ENCODE data around the gene SLC17A1. TPM values are rescaled to one million over a fixed set of nuclear protein-coding genes. Genes with fewer than 3 reads are reported as not detected.

Gene SLC17A1
- total and polyA plus RNA-seq, 2 of the 4 experiments (the other 2 are of a cell fraction): not detected

DNA sequence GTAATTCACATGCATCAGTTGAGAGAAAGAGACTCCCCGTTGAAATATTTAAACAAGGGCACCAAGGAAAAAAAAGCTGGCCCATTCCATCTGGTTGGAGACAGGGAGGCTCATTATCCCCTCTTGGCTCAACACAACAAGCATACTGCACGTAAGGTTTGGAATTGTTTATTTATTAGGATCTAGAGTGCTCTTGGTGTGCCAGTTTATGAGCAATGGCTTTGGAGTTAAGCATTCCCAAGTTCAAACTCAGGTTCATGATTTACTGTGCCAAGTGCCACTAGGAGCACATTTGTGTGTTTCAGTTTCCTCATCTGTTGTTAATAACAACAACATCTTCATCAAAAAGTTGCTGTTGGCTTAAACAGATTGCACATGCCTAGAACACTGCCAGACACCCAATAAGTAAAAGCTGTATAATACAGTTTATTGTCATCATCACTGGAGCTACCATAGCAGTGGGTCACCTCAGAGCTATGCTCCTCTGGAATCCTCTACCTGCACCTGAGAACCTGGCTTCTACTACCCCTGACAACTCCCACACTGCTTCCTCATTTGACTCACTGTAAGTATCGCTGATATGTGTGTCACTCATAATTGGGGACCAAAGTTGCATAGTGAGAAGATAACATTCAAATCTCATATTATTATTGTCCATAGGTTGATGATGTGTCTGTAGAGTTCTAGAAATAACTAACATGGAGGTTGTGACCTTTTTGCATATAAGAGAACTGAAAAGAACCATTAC is 36.8 kb upstream of the SLC17A1 start:
- no peak for DNase-seq
- H3K9me3 ChIP-seq (ENCODE audit: control insufficient read depth, insufficient read depth, low read length): no peaks in the 10 kb centered on the region
- no peak overlapping the region for H4K5ac ChIP-seq (ENCODE audit: low read depth, low read length)
- no peaks in the 10 kb centered on the region for H3K36me3 ChIP-seq (ENCODE audit: control insufficient read depth, insufficient read depth, low read length)
- intact Hi-C loops (cut with micrococcal nuclease): no loop called here
- no peak overlapping the region for H3K4me3 ChIP-seq (ENCODE audit: insufficient read depth, low read depth, low read length)
- H3K56ac ChIP-seq (ENCODE audit: extremely low read depth, insufficient read depth, low read length): no peak overlapping the region
- no peak for ATAC-seq (ENCODE audit: low read depth)
- no peak overlapping the region for H3K4ac ChIP-seq (ENCODE audit: low read depth, low read length)
- no TSS peak for BruUV-seq (replicated peaks)
- no peak overlapping the region for H2AK9ac ChIP-seq (replicated peaks; ENCODE audit: low read depth, low read length, poor library complexity)
- no peak overlapping the region for H3K14ac ChIP-seq (replicated peaks; ENCODE audit: low read depth, low read length)
- H4K8ac ChIP-seq (ENCODE audit: low read depth in 2 of 2, low read length in 2 of 2): no peak overlapping the region
- POLR2A ChIA-PET (ENCODE audit: unreplicated experiment): no interaction called here
- no peak overlapping the region for H2BK5ac ChIP-seq (ENCODE audit: low read depth, low read length, poor library complexity, severe bottlenecking)
- H3K23ac ChIP-seq (ENCODE audit: low read depth, low read length): no peak overlapping the region
- no peak overlapping the region for H4K91ac ChIP-seq (ENCODE audit: insufficient read depth, low read depth, low read length)
- H3K79me1 ChIP-seq (ENCODE audit: low read depth in 1 of 2, low read length in 2 of 2): no peaks in the 10 kb centered on the region
- no peak overlapping the region for H2BK15ac ChIP-seq (ENCODE audit: low read depth, low read length)
- no peaks in the 10 kb centered on the region for H3K9me1 ChIP-seq (ENCODE audit: insufficient read depth, low read length)
- H2BK20ac ChIP-seq (ENCODE audit: low read depth, low read length): no peak overlapping the region
- no peaks in the 10 kb centered on the region for H4K20me1 ChIP-seq (ENCODE audit: insufficient read depth, low read length)
- H3K27ac ChIP-seq (ENCODE audit: insufficient read depth, low read length): no peak overlapping the region
- no CpG with 5 or more reads among the region's 3 CpGs for WGBS, 2 experiments (ENCODE audit: extremely low coverage in 2 of 2, insufficient read length in 1 of 2)
- no peaks in the 10 kb centered on the region for H3K4me1 ChIP-seq (ENCODE audit: control insufficient read depth, insufficient read depth, low read length)
- no peak overlapping the region for H2BK120ac ChIP-seq (ENCODE audit: low read depth, low read length)
- TF ChIP-seq MAZ (IDR thresholded peaks at IDR 0.05; ENCODE audit: borderline replicate concordance, low read depth, low read length) (no peak), RFX5 (IDR thresholded peaks at IDR 0.05; ENCODE audit: low read depth, low read length) (no peak), CHD1 (IDR thresholded peaks at IDR 0.05; ENCODE audit: low read depth, low read length) (no peak), RAD21 (IDR thresholded peaks at IDR 0.05; ENCODE audit: low read length) (no peak), SMC3 (IDR thresholded peaks at IDR 0.05; ENCODE audit: low read depth, low read length) (no peak), CEBPB (IDR thresholded peaks at IDR 0.05; ENCODE audit: low read depth, low read length) (no peak), POLR2A (IDR thresholded peaks at IDR 0.05; ENCODE audit: low read depth, low read length) (no peak), MXI1 (IDR thresholded peaks at IDR 0.05; ENCODE audit: borderline replicate concordance, low read depth, low read length) (no peak), FOS (IDR thresholded peaks at IDR 0.05; ENCODE audit: low read depth, low read length) (no peak), MAFK (IDR thresholded peaks at IDR 0.05; ENCODE audit: low read depth, low read length) (no peak)
- TF ChIP-seq, protein P1, sequence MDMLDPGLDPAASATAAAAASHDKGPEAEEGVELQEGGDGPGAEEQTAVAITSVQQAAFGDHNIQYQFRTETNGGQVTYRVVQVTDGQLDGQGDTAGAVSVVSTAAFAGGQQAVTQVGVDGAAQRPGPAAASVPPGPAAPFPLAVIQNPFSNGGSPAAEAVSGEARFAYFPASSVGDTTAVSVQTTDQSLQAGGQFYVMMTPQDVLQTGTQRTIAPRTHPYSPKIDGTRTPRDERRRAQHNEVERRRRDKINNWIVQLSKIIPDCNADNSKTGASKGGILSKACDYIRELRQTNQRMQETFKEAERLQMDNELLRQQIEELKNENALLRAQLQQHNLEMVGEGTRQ (IDR thresholded peaks at IDR 0.05; ENCODE audit: low read depth, low read length): no peak
- TF ChIP-seq, protein P2, sequence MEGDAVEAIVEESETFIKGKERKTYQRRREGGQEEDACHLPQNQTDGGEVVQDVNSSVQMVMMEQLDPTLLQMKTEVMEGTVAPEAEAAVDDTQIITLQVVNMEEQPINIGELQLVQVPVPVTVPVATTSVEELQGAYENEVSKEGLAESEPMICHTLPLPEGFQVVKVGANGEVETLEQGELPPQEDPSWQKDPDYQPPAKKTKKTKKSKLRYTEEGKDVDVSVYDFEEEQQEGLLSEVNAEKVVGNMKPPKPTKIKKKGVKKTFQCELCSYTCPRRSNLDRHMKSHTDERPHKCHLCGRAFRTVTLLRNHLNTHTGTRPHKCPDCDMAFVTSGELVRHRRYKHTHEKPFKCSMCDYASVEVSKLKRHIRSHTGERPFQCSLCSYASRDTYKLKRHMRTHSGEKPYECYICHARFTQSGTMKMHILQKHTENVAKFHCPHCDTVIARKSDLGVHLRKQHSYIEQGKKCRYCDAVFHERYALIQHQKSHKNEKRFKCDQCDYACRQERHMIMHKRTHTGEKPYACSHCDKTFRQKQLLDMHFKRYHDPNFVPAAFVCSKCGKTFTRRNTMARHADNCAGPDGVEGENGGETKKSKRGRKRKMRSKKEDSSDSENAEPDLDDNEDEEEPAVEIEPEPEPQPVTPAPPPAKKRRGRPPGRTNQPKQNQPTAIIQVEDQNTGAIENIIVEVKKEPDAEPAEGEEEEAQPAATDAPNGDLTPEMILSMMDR (conservative IDR thresholded peaks at IDR 0.05; ENCODE audit: low read depth, low read length): no peak
- H3K27me3 ChIP-seq (ENCODE audit: control insufficient read depth, insufficient read depth, low read length): no peaks in the 10 kb centered on the region
- CTCF ChIA-PET: no interaction called here
- H2AK5ac ChIP-seq (ENCODE audit: low read depth, low read length): no peak overlapping the region
- H2AFZ ChIP-seq (replicated peaks; ENCODE audit: low read length, poor library complexity): no peak overlapping the region
- in situ Hi-C loops (cut with MboI; ENCODE audit: low sequenced_read_pairs): no loop called here
- dilution Hi-C loops (cut with HindIII; ENCODE audit: low sequenced_read_pairs, unreplicated experiment): no loop called here
- H3K9ac ChIP-seq (ENCODE audit: low read depth, low read length): no peak overlapping the region
- H3K18ac ChIP-seq (ENCODE audit: low read depth, low read length): no peak overlapping the region
- no peak overlapping the region for H3K4me2 ChIP-seq (ENCODE audit: low read depth, low read length)
